ENCODE data around the gene FAM72C. TPM values are rescaled to one million over a fixed set of nuclear protein-coding genes. Genes with fewer than 3 reads are reported as not detected.

FAM72C gene
- 5.6 to 7.2 TPM (median 6.4 TPM) in 5 replicates for total RNA-seq (2022; extraction: Qiagen RNA extraction; ENCODE audit: low read depth)

DNA sequence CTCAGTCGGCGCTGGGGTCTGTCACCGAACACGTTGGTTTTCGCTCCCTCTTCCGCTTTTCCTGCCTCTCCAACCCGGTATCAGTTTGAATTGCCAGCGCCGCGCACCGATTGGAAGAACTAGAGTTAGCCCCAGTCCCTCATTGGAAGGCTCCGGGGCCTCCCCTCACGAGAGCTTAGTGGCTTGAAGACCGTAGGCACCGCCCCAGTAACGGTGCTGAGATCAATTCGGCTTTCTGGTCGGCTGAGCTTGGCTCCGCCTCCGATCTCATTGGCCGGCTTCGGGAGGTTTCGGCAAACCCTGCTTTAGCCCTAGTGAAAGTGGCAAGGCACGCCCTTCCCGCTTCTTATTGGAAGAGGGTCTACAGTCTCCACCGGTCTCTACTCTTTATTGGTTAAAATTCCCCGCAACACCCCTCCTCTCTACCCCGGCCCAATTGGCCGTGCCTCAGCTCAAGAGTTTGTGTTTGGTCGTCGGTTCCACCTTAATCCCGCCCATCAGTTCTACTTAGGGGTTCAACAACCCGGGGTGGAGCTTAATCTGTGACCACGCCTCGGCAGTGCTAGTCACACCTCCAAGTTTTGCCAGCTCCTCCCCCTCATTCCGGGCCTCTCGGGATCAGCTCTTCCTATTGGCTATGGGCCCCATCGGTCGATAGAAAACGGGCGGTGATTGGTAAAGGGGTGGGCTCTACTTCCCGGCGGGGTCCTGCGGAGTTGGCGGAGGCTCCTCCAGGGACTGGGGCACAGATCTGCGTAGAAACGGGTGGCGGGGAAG lies at the start of gene FAM72C:
FAM72C (minus strand) TSS at position 63 of the 777 bp plus-strand sequence. CDS start 845 bp downstream, outside the sequence.

